ENCODE results near the gene HMGN3. TPM values are rescaled to one million over a fixed set of nuclear protein-coding genes. Genes with fewer than 3 reads are reported as not detected.
A peak's percentile ranks its signal among the peaks of the same experiment; 100 is the strongest.

Gene HMGN3
- total RNA-seq, 1 donor from 2014 or later = 29.9 TPM

GRCh38 chr6:79240509-79240908, 6.0 kb upstream of the HMGN3 start:
- POLR2A ChIA-PET = no interaction called here
- CTCF ChIA-PET = no interaction called here
- Mint-ChIP-seq H3K27ac (no peak overlapping the region), H3K4me3 (no peak overlapping the region), H3K9me3 (no peaks in the 10 kb centered on the region), H3K4me1 (no peaks in the 10 kb centered on the region), H3K27me3 (no peaks in the 10 kb centered on the region), H3K36me3 (ENCODE audit: low read depth) (no peaks in the 10 kb centered on the region)
- ATAC-seq (ENCODE audit: low read depth) (no peak), DNase-seq (no peak)
- TF ChIP-seq, protein P1, sequence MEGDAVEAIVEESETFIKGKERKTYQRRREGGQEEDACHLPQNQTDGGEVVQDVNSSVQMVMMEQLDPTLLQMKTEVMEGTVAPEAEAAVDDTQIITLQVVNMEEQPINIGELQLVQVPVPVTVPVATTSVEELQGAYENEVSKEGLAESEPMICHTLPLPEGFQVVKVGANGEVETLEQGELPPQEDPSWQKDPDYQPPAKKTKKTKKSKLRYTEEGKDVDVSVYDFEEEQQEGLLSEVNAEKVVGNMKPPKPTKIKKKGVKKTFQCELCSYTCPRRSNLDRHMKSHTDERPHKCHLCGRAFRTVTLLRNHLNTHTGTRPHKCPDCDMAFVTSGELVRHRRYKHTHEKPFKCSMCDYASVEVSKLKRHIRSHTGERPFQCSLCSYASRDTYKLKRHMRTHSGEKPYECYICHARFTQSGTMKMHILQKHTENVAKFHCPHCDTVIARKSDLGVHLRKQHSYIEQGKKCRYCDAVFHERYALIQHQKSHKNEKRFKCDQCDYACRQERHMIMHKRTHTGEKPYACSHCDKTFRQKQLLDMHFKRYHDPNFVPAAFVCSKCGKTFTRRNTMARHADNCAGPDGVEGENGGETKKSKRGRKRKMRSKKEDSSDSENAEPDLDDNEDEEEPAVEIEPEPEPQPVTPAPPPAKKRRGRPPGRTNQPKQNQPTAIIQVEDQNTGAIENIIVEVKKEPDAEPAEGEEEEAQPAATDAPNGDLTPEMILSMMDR (IDR thresholded peaks at IDR 0.05) = no peak
- intact Hi-C loops (cut with micrococcal nuclease) = no loop called here

DNA sequence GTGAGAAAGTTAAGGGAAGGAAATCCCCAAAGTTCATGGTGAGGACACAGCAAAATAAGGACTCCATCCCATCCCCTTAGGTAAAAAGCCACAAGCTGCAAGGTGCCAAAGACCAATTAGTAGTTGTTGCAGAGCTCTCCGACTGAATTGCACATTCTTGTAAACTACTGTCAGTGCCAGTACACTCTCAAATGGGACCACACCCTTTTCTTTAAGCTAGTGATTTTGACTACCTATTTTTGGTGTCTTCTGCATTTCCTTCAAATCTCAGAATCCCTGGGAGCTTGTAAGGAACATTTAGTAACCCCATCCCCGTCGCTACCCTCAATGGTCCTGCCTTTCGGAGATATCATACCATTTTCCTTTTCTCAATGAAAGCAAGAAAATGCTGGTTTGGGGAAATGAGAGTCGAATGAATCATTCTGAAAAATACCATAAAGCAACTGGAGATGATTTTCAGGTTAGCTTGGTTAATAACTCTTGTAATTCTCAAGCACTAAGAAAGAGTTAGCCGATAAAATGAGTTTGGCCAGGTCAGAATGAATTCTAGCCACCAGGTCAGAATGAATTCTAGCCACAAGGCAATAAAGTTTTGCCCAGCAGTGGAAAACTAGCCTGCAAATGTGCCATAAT, 5.2 kb upstream of the HMGN3 start:
- intact Hi-C loops (cut with micrococcal nuclease) = loop anchor here (10.0 kb wide), 1 partner anchor 625 kb away; no protein-coding TSS in a partner anchor
- TF ChIP-seq, protein P1 (IDR thresholded peaks at IDR 0.05) = no peak
- H3K9me3 Mint-ChIP-seq = no peaks in the 10 kb centered on the region
- CTCF ChIA-PET = no interaction called here
- no peak overlapping the region for H3K4me3 Mint-ChIP-seq
- POLR2A ChIA-PET = no interaction called here
- no peaks in the 10 kb centered on the region for H3K27me3 Mint-ChIP-seq
- peaks cover 3% of the 10 kb centered on the region for H3K4me1 Mint-ChIP-seq
- no peak overlapping the region for H3K27ac Mint-ChIP-seq
- ATAC-seq (ENCODE audit: low read depth) = no peak
- no peak for DNase-seq
- H3K36me3 Mint-ChIP-seq (ENCODE audit: low read depth) = no peaks in the 10 kb centered on the region

- DNase-seq = no peak
- Mint-ChIP-seq H3K9me3 (no peaks in the 10 kb centered on the region), H3K4me3 (no peak overlapping the region), H3K27me3 (no peaks in the 10 kb centered on the region), H3K4me1 (peaks cover 5% of the 10 kb centered on the region), H3K27ac (no peak overlapping the region), H3K36me3 (ENCODE audit: low read depth) (peaks cover 4% of the 10 kb centered on the region)
- TF ChIP-seq, protein P1 (IDR thresholded peaks at IDR 0.05) = no peak
- no peak for ATAC-seq (ENCODE audit: low read depth)
- intact Hi-C loops (cut with micrococcal nuclease) = loop anchor here (10.0 kb wide), 1 partner anchor 626 kb away; no protein-coding TSS in a partner anchor
- ChIA-PET CTCF (no interaction called here), POLR2A (no interaction called here)
Measured at GRCh38 chr6:79238919-79239318, 4.4 kb upstream of the HMGN3 start.

DNA sequence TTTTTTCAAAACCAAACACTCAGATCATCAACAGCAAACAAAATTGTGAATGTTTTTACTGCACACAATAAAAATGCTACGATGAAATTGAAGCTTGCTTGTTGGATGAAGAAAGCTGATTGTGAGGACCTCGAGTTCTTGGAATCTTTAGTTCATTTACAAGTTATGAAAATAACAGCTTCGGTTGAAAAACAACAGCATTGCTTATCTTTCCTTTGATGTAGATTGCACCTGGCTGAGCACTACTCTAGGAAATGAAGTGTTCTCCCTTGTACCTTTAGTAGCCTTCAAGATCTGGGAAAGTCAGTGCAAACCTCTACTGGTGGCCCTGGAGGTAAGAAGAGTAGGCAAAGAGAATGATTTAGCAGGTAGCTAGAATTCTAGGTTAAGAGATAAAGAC, 2.2 kb upstream of the HMGN3 start:
- DNase-seq = no peak
- ChIA-PET CTCF (no interaction called here), POLR2A (no interaction called here)
- Mint-ChIP-seq H3K9me3 (no peaks in the 10 kb centered on the region), H3K27ac (no peak overlapping the region), H3K4me3 (no peak overlapping the region), H3K4me1 (peaks cover 14% of the 10 kb centered on the region), H3K27me3 (no peaks in the 10 kb centered on the region), H3K36me3 (ENCODE audit: low read depth) (peaks cover 5% of the 10 kb centered on the region)
- TF ChIP-seq, protein P1 (IDR thresholded peaks at IDR 0.05) = no peak
- no peak for ATAC-seq (ENCODE audit: low read depth)
- intact Hi-C loops (cut with micrococcal nuclease) = loop anchor here (10.0 kb wide), 1 partner anchor 628 kb away; no protein-coding TSS in a partner anchor

DNA sequence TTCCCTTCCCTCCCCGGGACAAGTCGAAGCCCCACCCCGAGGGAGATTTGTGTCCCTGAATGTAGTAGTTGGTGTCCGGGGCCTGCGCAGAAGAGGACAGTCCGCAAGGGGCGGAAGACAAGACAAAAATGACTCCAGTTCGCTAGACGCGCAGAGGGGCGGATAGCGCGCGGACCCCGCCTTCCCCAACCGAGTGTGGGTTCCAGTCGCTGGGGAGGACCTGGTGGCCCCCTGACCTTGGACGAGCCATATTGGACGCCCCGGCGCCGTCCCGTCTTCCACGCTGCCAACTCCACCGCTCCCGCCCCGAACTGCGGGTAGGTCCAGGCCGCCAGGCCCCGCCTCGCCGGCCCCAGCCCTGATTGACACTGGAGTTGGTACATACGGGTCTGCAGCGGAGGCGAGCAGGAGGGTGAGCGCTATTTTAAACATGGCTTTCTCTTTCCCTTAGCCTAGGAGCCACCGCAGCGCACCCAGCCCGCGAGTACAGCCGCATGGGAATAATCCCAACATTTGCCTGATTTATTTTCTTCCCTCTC, 802 bp downstream of the HMGN3 start:
- DNase-seq = peak; percentile 63
- intact Hi-C loops (cut with micrococcal nuclease) = loop anchor here (1.0 to 10.0 kb wide), 7 partner anchors 155 to 873 kb away; partner anchors contain the start of genes BCKDHB, IRAK1BP1, LCA5 and PHIP
- TF ChIP-seq, protein P1 (IDR thresholded peaks at IDR 0.05) = no peak
- Mint-ChIP-seq H3K9me3 (no peaks in the 10 kb centered on the region), H3K36me3 (ENCODE audit: low read depth) (peaks cover 5% of the 10 kb centered on the region), H3K4me1 (peaks cover 14% of the 10 kb centered on the region), H3K4me3 (peak overlapping the region; percentile 96), H3K27ac (peak overlapping the region; percentile 89), H3K27me3 (no peaks in the 10 kb centered on the region)
- CTCF ChIA-PET = no interaction called here
- peak; percentile 57 for ATAC-seq (ENCODE audit: low read depth)
- POLR2A ChIA-PET = interaction anchor here (1.1 to 1.2 kb wide), 2 partner anchors 156 kb away, joined by 3 to 8 read pairs; partner anchors contain the start of gene PHIP
